HG03135 (cell line): ENCODE results near the gene HDGFL3.

Experiments used
- ATAC-seq: cut with Tn5 transposase; IDR thresholded peaks from one replicate; pipeline ENCODE4 v1.9.1; 2021; ENCODE audit warnings: mild to moderate bottlenecking, moderate library complexity; ENCODE audit not compliant: unreplicated experiment

Gene HDGFL3

GRCh38 chr15:83132861-83133523, 74.6 kb downstream of the HDGFL3 start:
- no peak for ATAC-seq

GRCh38 chr15:83129791-83130190, 77.8 kb downstream of the HDGFL3 start:
- no peak for ATAC-seq

- no peak for ATAC-seq
Observed at GRCh38 chr15:83127547-83128150, 80.0 kb downstream of the HDGFL3 start.

GRCh38 chr15:83123529-83123928, 84.1 kb downstream of the HDGFL3 start:
- ATAC-seq = no peak

GRCh38 chr15:83119968-83120581, 87.5 kb downstream of the HDGFL3 start:
- no peak for ATAC-seq

GRCh38 chr15:83118968-83119367, 88.7 kb downstream of the HDGFL3 start:
- ATAC-seq = no peak

GRCh38 chr15:83118291-83118827, 89.3 kb downstream of the HDGFL3 start:
- no peak for ATAC-seq

GRCh38 chr15:83115831-83116565, 91.6 kb downstream of the HDGFL3 start:
- no peak for ATAC-seq

- no peak for ATAC-seq
Observed at GRCh38 chr15:83115410-83115809, 92.2 kb downstream of the HDGFL3 start.

- no peak for ATAC-seq
Observed at GRCh38 chr15:83114856-83115255, 92.8 kb downstream of the HDGFL3 start.

GRCh38 chr15:83113881-83114674, 93.5 kb downstream of the HDGFL3 start:
- ATAC-seq = no peak

- ATAC-seq = no peak
Observed at GRCh38 chr15:83112956-83113299, 94.7 kb downstream of the HDGFL3 start.

- ATAC-seq = no peak
Observed at GRCh38 chr15:83112233-83112955, 95.2 kb downstream of the HDGFL3 start.

GRCh38 chr15:83111149-83111548, 96.5 kb downstream of the HDGFL3 start:
- ATAC-seq = no peak

GRCh38 chr15:83110381-83110780, 97.2 kb downstream of the HDGFL3 start:
- ATAC-seq = no peak

GRCh38 chr15:83109532-83109931, 98.1 kb downstream of the HDGFL3 start:
- ATAC-seq = no peak

- peak; percentile 82 for ATAC-seq
Observed at GRCh38 chr15:83108266-83109219, 99.1 kb downstream of the HDGFL3 start.

- no peak for ATAC-seq
Observed at GRCh38 chr15:83107841-83108181, 99.8 kb downstream of the HDGFL3 start.
